Measurements from ENCODE around the gene SCPEP1.
"Not testable (repeated sequence)": the region's sequence is repeated elsewhere in the genome, so short reads cannot be mapped to it uniquely, and the experiment has no call there.

Gene SCPEP1, protein sequence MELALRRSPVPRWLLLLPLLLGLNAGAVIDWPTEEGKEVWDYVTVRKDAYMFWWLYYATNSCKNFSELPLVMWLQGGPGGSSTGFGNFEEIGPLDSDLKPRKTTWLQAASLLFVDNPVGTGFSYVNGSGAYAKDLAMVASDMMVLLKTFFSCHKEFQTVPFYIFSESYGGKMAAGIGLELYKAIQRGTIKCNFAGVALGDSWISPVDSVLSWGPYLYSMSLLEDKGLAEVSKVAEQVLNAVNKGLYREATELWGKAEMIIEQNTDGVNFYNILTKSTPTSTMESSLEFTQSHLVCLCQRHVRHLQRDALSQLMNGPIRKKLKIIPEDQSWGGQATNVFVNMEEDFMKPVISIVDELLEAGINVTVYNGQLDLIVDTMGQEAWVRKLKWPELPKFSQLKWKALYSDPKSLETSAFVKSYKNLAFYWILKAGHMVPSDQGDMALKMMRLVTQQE

DNA sequence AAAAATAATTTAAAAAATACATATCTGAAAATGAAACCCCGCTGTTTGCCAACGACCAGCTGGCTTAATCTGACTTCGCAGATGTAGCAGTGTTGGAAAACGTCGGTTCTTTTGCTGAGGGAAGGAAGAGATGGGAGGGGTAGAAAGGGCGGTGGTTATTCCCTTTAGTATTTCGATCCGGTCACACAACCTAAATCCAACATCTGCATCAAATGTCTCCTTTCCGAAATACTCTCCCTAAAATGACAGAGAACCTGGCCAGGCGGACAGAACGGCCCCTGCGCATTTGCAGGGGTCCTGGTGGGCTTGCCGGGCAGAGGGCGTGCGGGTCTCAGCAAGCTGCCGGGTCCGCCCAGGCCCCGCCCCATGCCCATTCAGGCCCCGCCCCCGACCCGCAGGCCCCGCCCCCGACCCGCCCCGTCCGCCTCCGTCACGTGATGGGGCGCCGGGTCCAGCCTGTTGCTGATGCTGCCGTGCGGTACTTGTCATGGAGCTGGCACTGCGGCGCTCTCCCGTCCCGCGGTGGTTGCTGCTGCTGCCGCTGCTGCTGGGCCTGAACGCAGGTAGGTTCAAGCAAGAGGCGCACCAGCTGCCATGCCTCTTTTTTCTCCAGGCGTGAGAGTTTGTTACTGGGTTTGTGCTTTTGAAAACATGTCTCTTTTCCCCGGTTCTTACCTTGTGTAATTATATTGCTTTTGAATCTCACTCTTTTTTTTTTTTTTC lies at the start of gene SCPEP1:
Gene SCPEP1, plus strand, starts transcription at position 459 of the 723 bp plus-strand sequence. Its CDS starts 29 bp downstream, at position 488.
- DNase-seq = peak; percentile 85 to 94 (median 90)

DNA sequence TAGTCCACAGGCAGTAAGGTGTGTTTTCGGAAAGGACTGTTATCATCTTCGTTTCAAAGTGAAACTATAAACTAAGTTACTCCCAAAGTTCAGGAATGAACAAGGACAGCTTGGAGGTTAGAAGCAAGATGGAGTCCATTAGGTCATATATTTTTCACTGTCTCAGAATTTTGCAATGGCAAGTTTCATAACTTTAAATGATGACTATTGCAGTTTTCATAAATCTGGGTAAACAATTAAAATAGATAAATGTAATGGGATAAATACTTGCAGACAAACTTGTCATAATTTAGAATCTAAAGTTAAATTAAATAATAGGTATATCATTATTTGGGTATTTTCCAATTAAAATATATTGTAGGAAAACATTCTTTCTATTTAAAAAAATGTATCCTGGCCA lies 49.3 kb upstream of the SCPEP1 start:
- DNase-seq = no peak

DNA sequence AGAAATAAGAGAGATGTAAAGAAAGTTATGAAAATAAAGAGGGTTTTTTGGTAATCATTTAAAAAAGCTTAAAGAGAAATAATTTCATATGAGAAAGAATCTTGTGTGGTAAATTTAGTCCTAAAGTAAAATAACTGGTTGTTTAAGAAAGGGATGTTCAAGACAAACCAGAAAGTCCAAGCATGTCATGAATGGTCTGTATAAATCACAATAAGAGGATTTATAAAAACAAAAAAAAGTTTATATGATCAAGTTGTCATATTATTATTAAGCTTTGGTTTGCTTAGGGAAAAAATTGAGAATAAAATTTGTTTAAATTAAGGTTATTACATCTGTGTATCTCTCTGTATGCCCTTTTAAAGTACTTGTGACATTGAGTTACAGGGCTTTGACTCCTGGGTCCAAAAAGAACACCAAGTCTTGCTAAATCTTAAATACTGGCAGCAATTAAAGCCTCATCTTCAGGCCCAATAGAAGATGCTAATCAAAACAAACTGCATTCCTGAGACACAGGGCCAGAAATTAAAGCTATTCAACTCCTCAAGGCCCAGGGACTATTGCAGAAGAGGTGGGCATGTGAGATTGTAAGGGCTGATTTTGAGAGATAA lies 48.5 kb upstream of the SCPEP1 start:
- DNase-seq = no peak

DNA sequence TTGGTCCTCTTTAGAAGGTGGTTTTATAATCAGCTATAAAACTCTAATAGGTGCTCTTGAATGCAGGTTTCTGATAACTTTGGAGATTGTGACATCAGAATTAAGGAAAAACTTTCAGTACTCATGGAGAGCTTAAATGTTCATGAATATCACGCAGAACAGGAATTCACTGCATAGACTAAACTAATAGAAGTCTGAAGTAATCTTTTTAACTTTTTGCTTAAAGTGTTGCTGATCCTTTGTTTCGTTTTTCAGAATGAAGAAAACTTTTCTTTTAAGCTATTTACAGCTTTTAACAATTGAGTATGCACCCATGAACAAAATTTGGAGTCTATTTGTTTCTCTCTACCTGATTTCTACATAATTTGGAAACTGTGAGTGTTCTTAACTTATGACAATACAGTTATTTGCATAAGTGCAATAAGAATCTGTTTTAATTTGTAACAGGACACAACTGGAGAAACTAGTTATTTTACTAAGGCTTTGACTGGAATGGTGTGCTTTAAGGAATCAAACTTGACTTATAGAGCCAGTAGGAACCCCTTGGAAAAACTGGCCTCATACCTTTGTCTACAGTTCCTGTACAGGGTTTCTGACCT lies 47.1 kb upstream of the SCPEP1 start:
- no peak for DNase-seq

DNA sequence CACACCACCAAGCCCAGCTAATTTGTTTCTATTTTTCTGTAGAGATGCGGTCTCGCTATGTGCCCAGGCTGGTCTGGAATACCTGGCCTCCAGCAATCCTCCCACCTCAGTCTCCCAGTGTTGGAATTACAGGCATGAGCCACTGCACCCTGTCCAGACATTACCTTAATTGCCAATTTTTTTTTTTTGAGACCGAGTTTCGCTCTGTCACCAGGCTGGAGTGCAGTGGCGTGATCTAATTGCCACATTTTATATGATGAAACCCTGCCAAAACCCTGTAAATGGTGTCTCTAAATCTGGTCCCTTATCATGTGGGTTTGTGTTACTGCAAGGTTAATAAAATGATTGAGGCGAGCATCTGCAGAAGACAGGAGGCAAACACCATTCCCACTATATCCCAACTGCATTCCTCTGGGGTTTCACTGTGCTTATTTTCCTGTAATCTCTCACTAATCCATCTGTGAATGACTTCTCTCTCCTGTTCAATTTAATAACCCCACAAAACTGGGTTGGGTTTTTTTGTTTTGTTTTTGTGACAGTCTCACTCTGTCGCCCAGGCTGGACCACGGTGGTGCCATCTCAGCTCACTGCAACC lies 44.7 kb upstream of the SCPEP1 start:
- DNase-seq = no peak

DNA sequence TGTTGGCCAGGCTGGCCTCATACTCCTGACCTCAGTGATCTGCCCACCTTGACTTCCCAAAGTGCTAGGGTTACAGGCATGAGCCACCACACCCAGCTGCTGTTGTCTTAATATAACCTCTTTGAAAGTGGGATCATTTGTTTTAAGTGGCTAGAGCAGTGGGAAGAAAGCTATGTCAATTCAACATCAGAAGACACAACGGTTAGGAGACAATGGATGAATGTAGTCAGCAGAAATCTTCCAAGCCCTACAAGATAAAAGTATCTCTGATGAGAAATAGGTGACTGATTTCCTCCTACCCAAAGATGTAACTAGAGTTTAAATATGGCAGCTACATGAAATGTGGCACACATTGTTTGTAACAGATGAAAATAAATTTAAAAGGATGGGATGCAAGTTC lies 44.1 kb upstream of the SCPEP1 start:
- DNase-seq = no peak

DNA sequence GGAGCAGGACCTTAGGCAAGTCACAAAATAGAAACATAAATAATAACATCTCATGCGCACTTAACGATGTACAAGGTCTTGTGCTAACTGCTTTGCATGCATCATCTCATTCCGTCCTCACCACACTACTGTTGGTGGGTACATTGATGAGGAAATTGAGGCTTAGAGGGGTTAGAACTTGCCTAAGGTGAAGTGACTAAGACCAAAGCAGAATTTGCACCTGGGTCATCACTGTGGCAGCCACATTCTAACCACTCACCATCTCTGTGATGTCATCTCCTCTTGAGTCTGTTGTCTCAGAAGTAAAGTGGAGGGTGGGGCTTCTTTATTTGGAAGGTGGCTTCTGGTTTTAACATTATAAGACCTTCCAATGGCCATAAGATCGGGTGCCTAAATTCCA lies 43.7 kb upstream of the SCPEP1 start:
- no peak for DNase-seq

DNA sequence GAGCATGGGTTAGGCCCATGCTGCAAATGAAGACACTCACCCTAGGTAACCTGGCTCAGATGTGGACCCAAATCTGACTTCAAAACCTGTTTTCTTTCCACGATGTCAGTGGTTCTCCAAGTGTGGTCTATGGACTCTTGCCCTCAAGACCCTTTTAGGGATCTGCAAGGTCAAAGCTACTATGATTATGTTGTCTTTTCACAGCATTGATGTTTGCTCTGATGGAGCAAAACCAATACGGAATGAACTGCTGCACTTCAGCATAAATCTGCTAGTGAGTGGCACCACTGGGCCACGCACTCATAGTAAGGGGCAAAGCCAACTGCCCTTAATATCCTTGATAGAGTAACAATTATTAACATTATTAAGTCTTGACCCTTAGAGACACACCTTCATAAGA lies 42.5 kb upstream of the SCPEP1 start:
- DNase-seq = no peak

DNA sequence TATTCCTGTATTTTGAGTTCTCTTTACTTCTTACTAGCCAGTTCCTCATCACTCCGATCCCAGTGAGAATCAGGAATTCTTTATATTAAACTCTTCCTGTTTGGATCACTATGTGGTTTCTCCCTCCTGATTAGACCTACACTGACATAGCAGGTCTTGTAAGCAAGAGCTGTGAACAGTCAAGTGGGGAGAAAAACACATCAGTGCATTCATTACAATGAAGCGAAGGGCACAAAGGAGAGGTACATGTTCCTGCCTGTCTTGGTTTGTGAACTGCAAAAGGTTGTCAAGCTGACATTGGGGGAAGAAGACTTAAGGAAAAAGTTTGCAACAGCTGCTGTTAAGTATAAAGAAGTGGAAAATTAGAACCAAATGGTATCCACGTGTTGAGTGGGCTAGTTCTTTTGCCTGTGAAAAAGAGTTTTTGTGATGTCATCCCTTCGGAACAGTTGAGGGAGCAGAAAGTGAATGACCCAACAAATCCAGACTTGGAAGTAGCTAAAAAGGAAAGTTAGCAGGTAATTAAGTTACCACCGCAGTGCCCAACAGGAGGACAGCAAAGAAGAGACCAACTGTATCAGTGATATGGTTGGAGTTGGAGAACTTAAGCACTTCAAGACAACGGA lies 41.1 kb upstream of the SCPEP1 start:
- DNase-seq = no peak

DNA sequence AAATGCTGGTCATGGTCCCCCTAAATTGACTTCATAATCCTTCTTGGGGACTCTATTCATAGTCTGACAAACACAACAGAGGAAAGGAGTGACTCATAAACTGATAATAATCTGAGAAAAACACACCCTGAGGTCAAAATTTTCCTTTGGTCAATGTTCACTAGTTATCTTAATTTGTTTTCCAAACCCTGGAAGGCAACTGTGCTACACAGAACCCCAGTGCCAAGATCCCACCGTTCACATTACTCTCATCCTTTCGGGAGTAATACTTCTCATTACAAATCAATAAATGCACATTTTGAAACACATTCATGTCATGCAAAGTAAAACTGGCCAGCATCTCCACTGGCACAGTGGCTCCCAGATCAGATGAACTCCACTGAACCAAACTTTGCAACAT lies 40.2 kb upstream of the SCPEP1 start:
- DNase-seq = no peak

DNA sequence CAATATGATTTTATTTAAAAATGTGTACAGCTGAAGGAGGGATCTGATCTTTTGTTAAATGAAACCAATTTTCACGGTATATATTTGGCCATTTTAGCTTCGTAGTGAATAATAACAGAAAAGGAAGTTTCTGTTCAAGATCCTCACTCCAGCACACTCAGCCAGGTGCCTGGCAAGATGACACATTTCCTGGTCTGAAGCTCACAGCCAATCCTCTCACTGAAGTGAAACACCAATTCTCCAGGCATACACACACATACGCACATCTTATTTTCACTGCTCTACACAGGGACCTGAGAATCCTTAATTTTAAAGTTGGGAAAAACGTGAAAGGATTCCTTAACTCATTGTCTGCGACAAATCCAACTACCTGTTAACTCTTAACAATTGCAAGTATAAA lies 39.7 kb upstream of the SCPEP1 start:
- not testable (repeated sequence) for DNase-seq

DNA sequence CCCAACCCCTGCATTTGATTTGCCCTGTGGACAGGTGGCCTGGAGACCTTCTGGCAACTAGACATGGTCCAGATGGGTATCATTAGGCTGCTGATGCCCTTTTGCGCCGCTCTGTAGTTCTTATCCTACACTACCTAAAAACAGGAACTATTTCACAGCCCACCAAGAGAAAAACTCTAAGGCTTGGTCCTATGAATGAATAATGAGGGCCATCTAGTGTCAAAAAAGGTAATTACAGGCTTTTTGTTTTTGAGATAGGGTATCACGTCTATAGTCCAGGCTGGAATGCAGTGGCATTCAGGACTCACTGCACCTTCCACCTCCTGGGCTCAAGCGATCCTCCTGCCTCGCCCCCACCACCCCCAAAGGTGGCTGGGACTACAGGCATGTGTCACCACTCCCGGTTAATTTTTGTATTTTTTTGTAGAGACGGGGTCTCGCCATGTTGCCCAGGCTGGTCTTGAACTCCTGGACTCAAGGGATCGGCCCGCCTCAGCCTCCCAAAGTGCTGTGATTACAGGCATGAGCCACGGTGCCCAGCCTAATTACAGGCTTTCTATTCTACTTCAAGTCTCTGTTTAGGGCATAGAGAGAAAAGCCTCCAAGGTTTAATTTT lies 38.0 kb upstream of the SCPEP1 start:
- DNase-seq = peak; percentile 74 to 91 (median 91)

DNA sequence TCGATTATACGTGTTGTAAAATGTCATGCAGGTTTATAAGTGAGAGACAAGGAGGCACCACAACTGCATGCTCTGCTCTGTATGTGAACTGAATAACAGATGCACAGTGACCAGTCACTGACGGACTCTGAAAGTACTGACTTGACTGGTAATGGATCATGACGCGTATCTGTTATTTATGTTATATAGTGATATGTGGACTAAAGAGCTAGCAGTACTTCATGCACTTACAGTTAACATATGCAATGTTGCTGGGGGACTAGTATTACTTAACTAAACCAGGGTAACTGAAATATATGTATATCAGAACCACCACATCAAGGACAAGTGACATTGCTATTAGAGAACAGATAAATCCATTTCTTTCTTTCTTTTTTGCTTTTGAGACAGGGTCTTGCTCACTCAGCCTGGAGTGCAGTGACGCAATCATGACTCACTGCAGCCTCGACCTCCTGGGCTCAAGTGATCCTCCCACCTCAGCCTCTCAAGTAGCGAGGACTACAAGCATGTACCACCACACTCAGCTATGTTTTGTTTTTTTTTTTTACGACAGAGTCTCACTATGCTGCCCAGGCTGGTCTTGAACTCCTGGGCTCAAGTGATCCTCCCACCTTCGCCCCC lies 34.3 kb upstream of the SCPEP1 start:
- DNase-seq = no peak

DNA sequence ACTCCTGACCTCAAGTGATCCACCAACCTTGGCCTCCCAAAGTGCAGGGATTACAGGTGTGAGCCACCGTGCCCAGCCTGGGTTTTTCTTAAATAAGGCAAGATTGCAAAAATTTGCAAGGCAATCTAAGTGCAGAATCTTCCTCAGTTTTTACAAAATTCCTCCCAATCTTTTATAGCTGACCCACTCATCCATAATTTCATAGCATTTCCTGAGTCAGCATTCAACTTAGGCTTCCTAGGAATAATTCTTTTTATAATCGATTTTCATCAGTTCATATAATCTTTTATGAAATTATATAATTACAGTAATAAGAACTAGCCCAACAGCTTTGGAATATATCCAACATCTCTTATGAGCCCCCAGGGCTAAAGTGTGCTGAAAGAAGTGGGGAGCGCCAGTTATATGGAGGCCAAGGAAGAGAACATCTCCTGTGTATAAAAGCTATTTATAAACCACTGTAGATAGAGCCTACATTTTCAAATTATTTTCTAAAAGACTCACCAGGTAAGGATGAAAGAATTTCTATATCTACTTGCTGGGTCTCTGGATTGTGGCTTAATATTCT lies 31.9 kb upstream of the SCPEP1 start:
- DNase-seq = no peak

DNA sequence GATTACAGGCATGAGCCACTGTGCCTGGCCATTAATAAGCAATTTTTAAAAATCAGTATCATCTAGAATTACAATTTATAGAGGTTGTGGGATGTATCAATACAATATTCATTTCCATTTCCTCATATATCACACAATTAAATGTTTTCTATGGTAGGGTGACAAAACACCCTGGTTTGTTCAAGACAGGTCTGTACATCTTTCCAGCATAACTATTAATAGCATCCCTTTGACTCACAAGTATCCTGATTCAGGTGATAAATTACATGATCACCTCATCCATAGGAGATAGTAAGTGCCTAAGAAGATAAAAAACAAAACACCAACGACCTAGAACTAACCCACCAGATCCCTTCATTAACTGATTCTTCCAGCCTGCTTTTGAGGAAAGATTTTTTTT lies 30.2 kb upstream of the SCPEP1 start:
- DNase-seq = no peak

DNA sequence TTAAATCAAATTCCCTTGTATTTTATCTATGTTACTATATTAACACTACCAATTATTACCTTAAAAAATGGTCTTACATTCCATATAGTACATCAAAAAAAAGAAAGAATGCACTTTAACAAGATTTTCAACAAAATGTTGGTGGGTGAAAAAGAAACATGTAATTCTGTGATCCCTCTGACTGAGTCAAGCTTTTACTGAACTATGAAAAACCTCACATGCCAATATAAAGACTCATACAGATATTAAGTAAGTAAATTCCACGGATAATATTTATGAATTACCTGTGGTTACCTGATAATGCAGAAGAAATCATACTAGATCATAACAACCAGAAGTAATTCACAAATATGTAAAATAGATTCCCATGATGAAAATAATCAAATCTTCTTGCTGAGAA lies 29.4 kb upstream of the SCPEP1 start:
- DNase-seq = no peak

DNA sequence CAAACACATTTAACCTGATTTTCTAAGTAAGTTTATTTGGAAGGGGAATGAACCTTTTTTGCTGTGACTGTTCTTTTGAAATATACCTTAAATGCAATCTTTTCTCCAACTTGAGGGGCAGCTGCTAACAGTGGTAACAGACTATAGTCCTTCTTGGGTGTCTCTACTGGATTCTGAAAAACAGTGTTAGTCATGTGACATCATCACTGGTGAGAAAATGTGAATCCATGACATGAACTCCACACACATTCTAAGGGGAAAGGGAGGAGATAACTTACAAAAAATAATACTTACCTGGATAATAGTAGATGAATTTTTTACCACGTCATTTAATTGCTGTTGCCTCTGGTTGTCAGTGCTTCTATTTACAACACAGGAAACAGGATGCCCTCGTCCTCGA lies 28.3 kb upstream of the SCPEP1 start:
- DNase-seq = no peak

DNA sequence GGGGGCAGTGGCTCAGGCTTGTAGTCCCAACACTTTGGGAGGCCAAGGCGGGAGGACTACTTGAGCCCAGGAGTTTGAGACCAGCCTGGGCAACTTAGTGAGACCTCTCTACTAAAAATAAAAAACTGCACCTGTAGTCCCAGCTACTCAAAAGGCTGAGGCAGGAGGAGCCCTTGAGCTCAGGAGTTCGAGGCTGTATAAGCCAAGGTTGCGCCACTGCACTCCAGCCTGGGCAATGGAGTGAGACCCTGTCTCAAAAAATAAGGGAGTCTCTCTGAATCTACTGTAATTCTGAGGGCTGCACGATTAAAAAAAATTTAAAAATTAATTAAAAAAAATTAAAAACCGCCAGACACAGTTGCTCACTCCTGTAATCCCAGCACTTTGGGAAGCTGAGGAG lies 20.9 kb upstream of the SCPEP1 start:
- no peak for DNase-seq

DNA sequence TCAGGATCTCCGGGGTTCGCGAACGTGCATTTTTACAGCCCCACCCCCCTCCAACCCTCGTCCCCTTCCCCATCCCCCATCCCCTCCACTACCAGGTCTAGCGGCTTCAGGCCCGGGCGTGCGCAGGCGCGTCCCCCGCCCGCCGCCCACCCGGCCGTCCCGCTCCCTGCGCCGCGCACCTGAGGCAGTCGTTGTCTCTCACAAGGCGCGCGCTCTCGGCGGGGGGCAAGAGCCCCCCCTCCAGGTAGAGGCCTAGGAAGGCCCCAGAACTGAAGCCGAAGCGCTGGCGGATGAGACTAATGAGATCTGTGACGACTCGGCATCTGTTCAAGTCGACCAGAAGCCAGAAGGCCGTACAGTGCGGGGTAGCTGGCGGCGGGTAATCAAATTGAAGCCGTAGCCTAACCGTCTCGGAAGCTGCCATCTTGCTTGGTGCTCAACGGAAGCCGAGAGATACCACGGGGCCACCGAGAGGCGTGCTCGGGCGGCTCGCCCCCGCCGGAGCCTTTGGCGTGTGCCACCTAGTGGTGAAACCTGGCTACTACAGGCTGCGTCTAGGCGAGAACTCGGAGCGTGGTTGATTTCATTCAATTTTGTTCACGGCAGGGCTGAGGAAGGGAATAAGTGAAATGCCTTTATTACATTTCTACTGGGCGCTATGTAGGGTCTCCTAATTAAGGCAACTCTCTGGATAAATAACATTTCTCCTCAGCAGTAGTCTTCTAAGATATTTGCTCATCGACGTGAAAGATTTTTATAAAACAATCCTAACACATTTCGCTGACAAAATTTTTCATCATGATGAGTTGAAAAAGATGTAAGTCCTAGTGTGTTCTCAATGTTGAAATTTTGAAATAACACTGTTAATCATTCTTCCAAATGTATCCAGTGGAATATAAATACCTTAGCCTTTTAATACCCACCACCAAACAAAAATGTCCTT lies 17.1 kb upstream of the SCPEP1 start, which contains the start of gene COIL:
Gene COIL, minus strand, starts transcription at position 455 of the 943 bp plus-strand sequence. Its CDS starts 31 bp downstream, at position 424.
- DNase-seq = peak; percentile 94 to 98 (median 96)

DNA sequence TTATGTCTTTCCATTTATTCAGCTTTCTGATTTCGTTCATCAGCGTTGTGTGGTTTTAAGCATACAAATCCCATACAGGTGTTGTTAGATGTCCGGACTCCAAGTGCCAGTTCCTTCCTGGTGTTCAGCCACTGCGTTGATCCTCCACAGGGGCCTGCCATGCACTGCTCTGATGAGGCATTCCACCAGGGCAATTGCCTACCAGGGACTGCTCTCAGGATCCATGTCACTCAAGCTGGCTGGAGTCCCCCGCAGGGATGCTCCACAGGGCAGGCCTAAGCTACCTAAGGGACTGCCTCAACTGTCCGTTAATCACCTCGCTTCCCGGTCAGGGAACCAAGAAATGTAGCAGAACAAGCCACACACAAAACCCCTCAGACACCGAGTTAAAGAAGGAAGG lies 12.7 kb upstream of the SCPEP1 start:
- DNase-seq = not testable (repeated sequence)

Data from suppressor macrophage treated with lipopolysaccharide for 1 hour (primary cell).